ENCODE data around the gene CDHR1. TPM values are rescaled to one million over a fixed set of nuclear protein-coding genes. Genes with fewer than 3 reads are reported as not detected.

CDHR1 gene
- polyA plus RNA-seq, 3 donors, result not detected

GRCh38 chr10:84224411-84225028 is 30.2 kb downstream of the CDHR1 start:
- intact Hi-C loops (cut with micrococcal nuclease), result no loop called here

GRCh38 chr10:84225427-84226173 is 31.3 kb downstream of the CDHR1 start, which contains the start of gene LRIT2:
LRIT2 (minus strand) TSS chr10:84225544; CDS start chr10:84225520, 24 bp downstream.
- Mint-ChIP-seq H3K4me3 (no peak within 1 kb of the TSS), H3K4me1 (no peaks in the 10 kb centered on the region), H3K36me3 (no peaks in the 10 kb centered on the region), H3K27me3 (ENCODE audit: low read depth in 3 of 3) (peaks cover 4 to 6% (median 6%) of the 10 kb centered on the region in 3 donors), H3K27ac (no peak within 1 kb of the TSS), H3K9me3 (peaks cover 0 to 7% (median 0%) of the 10 kb centered on the region in 7 donors)
- DNase-seq, result no peak
- Histone ChIP-seq H4K20me1 (ENCODE audit: insufficient read depth, low read length) (no peaks in the 10 kb centered on the region), H3K4me1 (ENCODE audit: control insufficient read depth in 1 of 2, insufficient read depth in 2 of 2, low read length in 2 of 2) (no peaks in the 10 kb centered on the region), H3K36me3 (replicated peaks in 1 of 2; ENCODE audit: control insufficient read depth in 1 of 2, insufficient read depth in 2 of 2, low read length in 2 of 2) (no peaks in the 10 kb centered on the region), H3K9me3 (replicated peaks in 1 of 2; ENCODE audit: control insufficient read depth in 1 of 2, insufficient read depth in 1 of 2, low read length in 2 of 2) (no peaks in the 10 kb centered on the region), H3K4me3 (replicated peaks in 1 of 3; ENCODE audit: low read depth in 2 of 3, low read length in 3 of 3) (no peak within 1 kb of the TSS), H2AFZ (ENCODE audit: insufficient read depth, low read depth, low read length, poor library complexity, severe bottlenecking) (no peak within 1 kb of the TSS), H3K4me2 (replicated peaks; ENCODE audit: extremely low read depth, low read length, poor library complexity, severe bottlenecking) (no peak within 1 kb of the TSS), H3K27me3 (ENCODE audit: control insufficient read depth in 2 of 2, insufficient read depth in 2 of 2, low read length in 2 of 2) (no peaks in the 10 kb centered on the region), H3K9ac (ENCODE audit: insufficient read depth, low read length, poor library complexity, severe bottlenecking) (no peak within 1 kb of the TSS), H3K79me2 (ENCODE audit: insufficient read depth, low read length) (no peaks in the 10 kb centered on the region), H3K27ac (ENCODE audit: low read depth in 1 of 2, low read length in 2 of 2) (no peak within 1 kb of the TSS)
- TF ChIP-seq CTCF (IDR thresholded peaks at IDR 0.05), result no peak
- intact Hi-C loops (cut with micrococcal nuclease), result no loop called here
- WGBS (ENCODE audit: insufficient coverage), result 71% methylated on average over 4 of the region's 6 CpGs

More at GRCh38 chr10:84224411-84225028, 30.2 kb downstream of the CDHR1 start:
- Mint-ChIP-seq H3K27ac (no peak overlapping the region), H3K36me3 (no peaks in the 10 kb centered on the region), H3K27me3 (ENCODE audit: low read depth in 3 of 3) (peaks cover 6% of the 10 kb centered on the region in 3 donors), H3K9me3 (peaks cover 0 to 9% (median under 1%) of the 10 kb centered on the region in 7 donors), H3K4me3 (no peak overlapping the region), H3K4me1 (no peaks in the 10 kb centered on the region)
- H3K79me2 ChIP-seq (ENCODE audit: insufficient read depth, low read length), result no peaks in the 10 kb centered on the region
- H3K27ac ChIP-seq (ENCODE audit: low read depth in 1 of 2, low read length in 2 of 2), result no peak overlapping the region
- H3K27me3 ChIP-seq (ENCODE audit: control insufficient read depth in 2 of 2, insufficient read depth in 2 of 2, low read length in 2 of 2), result no peaks in the 10 kb centered on the region
- H2AFZ ChIP-seq (ENCODE audit: insufficient read depth, low read depth, low read length, poor library complexity, severe bottlenecking), result no peak overlapping the region
- no peak overlapping the region for H3K4me3 ChIP-seq (replicated peaks in 1 of 3; ENCODE audit: low read depth in 2 of 3, low read length in 3 of 3)
- H3K36me3 ChIP-seq (replicated peaks in 1 of 2; ENCODE audit: control insufficient read depth in 1 of 2, insufficient read depth in 2 of 2, low read length in 2 of 2), result no peaks in the 10 kb centered on the region
- WGBS (ENCODE audit: insufficient coverage), result 62% methylated on average over 5 of the region's 6 CpGs
- TF ChIP-seq CTCF (IDR thresholded peaks at IDR 0.05), result no peak
- DNase-seq, result no peak
- no peaks in the 10 kb centered on the region for H3K4me1 ChIP-seq (ENCODE audit: control insufficient read depth in 1 of 2, insufficient read depth in 2 of 2, low read length in 2 of 2)
- H3K4me2 ChIP-seq (replicated peaks; ENCODE audit: extremely low read depth, low read length, poor library complexity, severe bottlenecking), result no peak overlapping the region
- no peaks in the 10 kb centered on the region for H3K9me3 ChIP-seq (replicated peaks in 1 of 2; ENCODE audit: control insufficient read depth in 1 of 2, insufficient read depth in 1 of 2, low read length in 2 of 2)
- H4K20me1 ChIP-seq (ENCODE audit: insufficient read depth, low read length), result no peaks in the 10 kb centered on the region
- H3K9ac ChIP-seq (ENCODE audit: insufficient read depth, low read length, poor library complexity, severe bottlenecking), result no peak overlapping the region

Measured in CD14-positive monocyte (primary cell).